ENCODE results near the gene C2orf42. TPM values are rescaled to one million over a fixed set of nuclear protein-coding genes. Genes with fewer than 3 reads are reported as not detected.
"Not testable (repeated sequence)": the region's sequence is repeated elsewhere in the genome, so short reads cannot be mapped to it uniquely, and the experiment has no call there.

Gene C2orf42
- total and polyA plus RNA-seq, 5 donors = 4.1 to 14.4 (median 12.9) TPM

DNA sequence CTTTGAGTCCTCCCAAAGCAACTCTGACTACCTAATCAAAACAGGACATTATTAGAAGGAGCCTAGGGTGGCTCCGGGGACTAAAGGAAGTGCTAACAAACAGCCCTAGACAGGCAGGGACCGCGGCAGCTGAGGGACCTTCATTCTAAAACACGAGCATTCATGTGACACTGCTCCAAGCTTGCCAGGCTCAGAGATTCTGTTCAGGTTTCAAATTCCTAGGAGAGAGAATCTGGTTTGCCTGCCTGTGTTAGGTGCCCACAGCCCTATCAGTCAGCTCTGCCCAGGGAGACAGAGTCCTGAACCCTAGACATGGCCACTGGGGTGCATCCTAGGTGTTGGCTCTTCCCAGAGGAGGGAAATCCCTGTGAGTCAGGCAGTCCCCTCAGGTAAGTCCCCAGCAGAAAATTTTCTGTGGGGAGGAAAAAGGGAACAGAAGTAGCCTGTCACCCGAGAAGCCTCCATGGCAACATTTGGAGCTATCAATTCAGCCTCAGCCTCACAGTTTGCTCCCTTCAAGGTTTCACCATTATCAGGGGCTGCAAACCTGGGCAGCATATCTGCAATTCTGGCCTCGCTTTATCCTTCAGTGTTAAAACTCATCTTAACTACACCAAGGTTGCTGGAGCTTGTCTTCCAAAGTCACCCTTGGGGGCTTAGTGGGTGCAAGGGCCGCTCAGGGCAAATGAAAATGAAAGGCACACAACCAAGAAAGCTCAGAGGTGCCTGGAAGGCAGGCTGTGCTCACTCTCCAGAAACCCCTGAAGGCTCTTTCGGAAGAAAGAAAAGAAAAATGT lies 75.0 kb downstream of the C2orf42 start:
- 57% methylated on average over 8 of the region's 8 CpGs for WGBS
- DNase-seq = peak in 2 of 3 donors; percentile 40 to 57

DNA sequence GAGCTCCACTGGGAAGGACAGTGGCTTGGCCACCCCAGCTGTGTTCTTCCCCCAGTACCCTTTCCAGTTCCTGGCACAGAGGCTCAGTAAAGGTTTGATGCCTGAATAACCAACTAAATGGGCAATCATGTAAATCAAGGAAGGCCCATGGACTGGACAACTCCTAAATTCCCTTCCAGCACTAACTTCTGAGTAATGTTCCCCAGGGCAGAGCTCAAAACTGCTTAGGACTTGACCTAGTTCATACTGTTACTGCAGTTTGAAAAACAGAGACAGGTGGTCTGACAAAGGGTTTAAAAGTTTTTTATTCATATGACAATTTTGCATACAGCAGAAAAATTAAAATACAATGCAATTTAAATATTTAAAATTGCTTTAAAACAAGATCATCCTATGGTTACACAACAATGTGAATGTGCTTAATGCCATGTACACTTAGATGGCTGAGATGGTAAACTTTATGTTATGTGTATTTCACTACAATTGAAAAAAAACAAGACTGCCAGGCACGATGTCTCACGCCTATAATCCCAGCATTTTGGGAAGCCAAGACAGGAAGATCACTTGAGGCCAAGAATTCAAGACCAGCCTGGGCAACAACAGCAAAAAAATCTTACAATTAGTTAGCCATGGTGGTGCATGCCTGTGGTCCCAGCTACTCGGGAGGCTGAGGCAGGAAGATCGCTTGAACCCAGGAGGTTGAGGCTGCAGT lies 77.3 kb downstream of the C2orf42 start:
- Histone ChIP-seq H3K4me3 (ENCODE audit: low read length) (no peak overlapping the region), H3K27ac (ENCODE audit: low read length) (no peak overlapping the region), H3K9me3 (ENCODE audit: control insufficient read depth, low read length) (no peaks in the 10 kb centered on the region), H3K4me1 (ENCODE audit: control insufficient read depth, insufficient read depth, low read length) (no peaks in the 10 kb centered on the region), H3K27me3 (ENCODE audit: control insufficient read depth, insufficient read depth) (no peaks in the 10 kb centered on the region)
- 82% methylated on average over 4 of the region's 4 CpGs for WGBS
- no peak for DNase-seq
- intact Hi-C loops (cut with DNase I) = no loop called here
- ATAC-seq = no peak

More for the DNA sequence above, 75.0 kb downstream of the C2orf42 start:
- ATAC-seq = peak; percentile 57 to 70
- Histone ChIP-seq H3K9me3 (ENCODE audit: control insufficient read depth, low read length) (no peaks in the 10 kb centered on the region), H3K27ac (ENCODE audit: low read length) (peak overlapping the region; percentile 13), H3K27me3 (ENCODE audit: control insufficient read depth, insufficient read depth) (no peaks in the 10 kb centered on the region), H3K4me3 (ENCODE audit: low read length) (no peak overlapping the region), H3K4me1 (ENCODE audit: control insufficient read depth, insufficient read depth, low read length) (no peaks in the 10 kb centered on the region)
- intact Hi-C loops (cut with DNase I) = no loop called here

DNA sequence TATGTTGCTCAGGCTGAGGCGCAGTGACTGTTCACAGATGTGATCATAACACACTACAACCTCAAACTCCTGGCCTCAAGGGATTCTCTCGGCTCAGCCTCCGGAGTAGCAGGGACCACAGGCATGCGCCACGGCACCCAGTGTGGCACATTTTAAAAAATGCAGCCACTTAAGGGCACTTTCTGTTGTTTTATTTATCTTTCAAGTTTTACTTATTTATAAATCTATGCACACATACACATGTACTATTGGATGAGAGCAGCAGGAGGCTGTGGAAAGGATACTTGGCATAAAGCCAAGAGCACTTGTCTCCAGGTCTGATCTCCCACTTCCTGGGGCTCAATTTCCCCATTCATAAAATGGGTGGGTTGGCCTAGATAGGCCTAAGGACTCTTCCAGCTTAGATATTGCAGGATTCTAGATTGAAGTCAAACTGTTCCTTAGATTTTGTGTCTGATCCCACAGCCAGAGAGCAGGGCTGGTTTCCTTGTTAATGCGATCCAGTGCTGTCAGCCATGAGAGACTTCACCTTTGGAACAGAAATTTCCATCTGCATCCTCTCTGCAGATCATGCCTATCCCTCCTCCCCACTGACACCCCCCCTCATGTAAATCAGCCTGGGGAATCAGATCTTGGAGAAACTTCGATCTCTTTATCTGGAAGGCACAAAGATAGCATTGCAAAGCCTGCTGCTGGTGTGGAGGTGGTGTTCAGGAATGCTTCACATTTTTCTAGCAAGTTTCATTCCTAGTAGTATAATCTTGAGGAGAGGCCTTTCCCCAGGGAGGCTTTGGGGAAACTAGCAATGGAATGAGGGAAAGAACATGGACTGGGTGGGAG lies 78.8 kb downstream of the C2orf42 start:
- DNase-seq (no peak), ATAC-seq (no peak)
- no peak overlapping the region for H3K27ac ChIP-seq (ENCODE audit: low read length)
- intact Hi-C loops (cut with DNase I) = no loop called here
- no peaks in the 10 kb centered on the region for H3K27me3 ChIP-seq (ENCODE audit: control insufficient read depth, insufficient read depth)
- no peaks in the 10 kb centered on the region for H3K9me3 ChIP-seq (ENCODE audit: control insufficient read depth, low read length)
- WGBS = 85% methylated on average over 7 of the region's 7 CpGs
- H3K4me3 ChIP-seq (ENCODE audit: low read length) = no peak overlapping the region
- peaks cover 2% of the 10 kb centered on the region for H3K4me1 ChIP-seq (ENCODE audit: control insufficient read depth, insufficient read depth, low read length)

DNA sequence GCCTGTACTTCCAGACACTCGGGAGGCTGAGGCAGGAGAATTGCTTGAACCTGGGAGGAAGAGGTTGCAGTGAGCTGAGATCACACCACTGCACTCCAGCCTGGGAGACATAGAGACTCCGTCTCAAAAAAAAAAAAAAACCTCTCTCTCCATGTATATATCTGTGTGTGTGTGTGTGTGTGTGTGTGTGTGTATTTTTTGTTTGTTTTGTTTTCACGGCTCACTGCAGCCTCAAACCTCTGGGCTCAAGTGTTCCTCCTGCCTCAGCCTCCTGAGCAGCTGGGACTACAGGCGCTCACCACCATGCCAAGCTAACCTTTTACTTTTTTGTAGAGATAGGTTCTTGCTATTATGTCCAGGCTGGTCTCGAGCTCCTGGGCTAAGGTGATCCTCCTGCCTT lies 80.4 kb downstream of the C2orf42 start:
- intact Hi-C loops (cut with DNase I); H3K27me3 ChIP-seq (ENCODE audit: control insufficient read depth, insufficient read depth); H3K4me3 ChIP-seq (ENCODE audit: low read length); H3K9me3 ChIP-seq (ENCODE audit: control insufficient read depth, low read length); ATAC-seq; H3K4me1 ChIP-seq (ENCODE audit: control insufficient read depth, insufficient read depth, low read length); H3K27ac ChIP-seq (ENCODE audit: low read length); DNase-seq: not testable (repeated sequence)
- WGBS = 88% methylated on average over 5 of the region's 5 CpGs

DNA sequence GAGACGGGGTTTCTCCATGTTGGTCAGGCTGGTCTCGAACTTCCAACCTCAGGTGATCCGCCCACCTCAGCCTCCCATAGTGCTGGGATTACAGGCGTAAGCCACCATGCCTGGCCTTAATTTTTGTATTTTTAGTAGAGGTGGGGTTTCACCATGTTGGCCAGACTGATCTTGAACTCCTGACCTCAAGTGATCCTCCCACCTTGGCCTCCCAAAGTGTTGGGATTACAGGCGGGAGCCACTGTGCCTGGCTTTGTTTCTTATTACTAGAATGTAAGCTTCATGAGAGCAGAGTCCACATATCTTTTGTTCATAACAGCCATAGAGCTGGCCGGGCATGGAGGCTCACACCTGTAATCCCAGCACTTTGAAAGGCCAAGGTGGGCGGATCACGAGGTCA lies 84.7 kb downstream of the C2orf42 start:
- H3K27ac ChIP-seq (ENCODE audit: low read length); DNase-seq; intact Hi-C loops (cut with DNase I); ATAC-seq; H3K27me3 ChIP-seq (ENCODE audit: control insufficient read depth, insufficient read depth); H3K9me3 ChIP-seq (ENCODE audit: control insufficient read depth, low read length); H3K4me3 ChIP-seq (ENCODE audit: low read length); H3K4me1 ChIP-seq (ENCODE audit: control insufficient read depth, insufficient read depth, low read length): not testable (repeated sequence)
- 95% methylated on average over 8 of the region's 8 CpGs for WGBS

DNA sequence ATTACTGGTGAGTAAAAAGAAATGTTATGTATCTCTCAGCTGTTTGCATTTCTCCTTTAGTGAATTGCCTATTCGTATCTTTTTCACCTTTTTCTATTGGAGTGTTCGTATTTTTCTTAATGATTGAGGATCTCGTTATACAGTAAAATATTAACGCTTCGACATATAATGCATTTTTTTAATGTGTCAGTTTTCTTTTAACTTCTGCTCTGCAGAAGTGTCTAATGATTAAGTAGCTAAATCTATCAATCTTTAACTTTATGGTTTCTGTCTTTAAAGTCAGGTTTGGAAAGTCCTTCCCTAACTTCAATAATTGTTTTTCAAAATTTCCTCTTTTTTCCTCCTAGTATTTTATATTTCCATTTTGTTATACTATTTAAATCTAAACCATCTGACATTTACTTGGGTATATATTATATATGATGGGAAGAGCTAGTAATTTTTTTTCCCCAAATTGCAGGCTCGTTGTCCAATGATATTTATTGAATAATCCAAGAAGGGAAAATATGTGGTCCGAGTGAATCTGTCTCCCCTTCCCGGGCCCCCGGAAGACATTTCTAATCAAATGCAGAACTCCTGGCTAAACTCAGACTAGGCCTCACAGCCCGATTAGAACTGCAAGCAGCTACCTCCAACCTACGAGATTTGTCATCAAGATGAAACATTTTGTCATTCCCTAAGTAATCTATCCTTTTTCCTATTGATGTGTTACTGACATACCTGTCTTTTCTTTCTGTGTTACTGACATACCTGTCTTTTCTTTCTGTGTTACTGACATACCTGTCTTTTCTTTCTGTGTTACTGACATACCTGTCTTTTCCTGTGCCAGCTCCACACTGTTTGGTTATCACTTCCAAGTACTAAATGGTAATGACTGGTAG lies 86.3 kb downstream of the C2orf42 start:
- intact Hi-C loops (cut with DNase I) = no loop called here
- peaks cover 2% of the 10 kb centered on the region for H3K4me1 ChIP-seq (ENCODE audit: control insufficient read depth, insufficient read depth, low read length)
- no peaks in the 10 kb centered on the region for H3K9me3 ChIP-seq (ENCODE audit: control insufficient read depth, low read length)
- no peak overlapping the region for H3K27ac ChIP-seq (ENCODE audit: low read length)
- 53% methylated on average over 11 of the region's 11 CpGs for WGBS
- ATAC-seq (no peak), DNase-seq (peak in 1 of 3 donors; percentile 50)
- no peak overlapping the region for H3K4me3 ChIP-seq (ENCODE audit: low read length)
- H3K27me3 ChIP-seq (ENCODE audit: control insufficient read depth, insufficient read depth) = no peaks in the 10 kb centered on the region

DNA sequence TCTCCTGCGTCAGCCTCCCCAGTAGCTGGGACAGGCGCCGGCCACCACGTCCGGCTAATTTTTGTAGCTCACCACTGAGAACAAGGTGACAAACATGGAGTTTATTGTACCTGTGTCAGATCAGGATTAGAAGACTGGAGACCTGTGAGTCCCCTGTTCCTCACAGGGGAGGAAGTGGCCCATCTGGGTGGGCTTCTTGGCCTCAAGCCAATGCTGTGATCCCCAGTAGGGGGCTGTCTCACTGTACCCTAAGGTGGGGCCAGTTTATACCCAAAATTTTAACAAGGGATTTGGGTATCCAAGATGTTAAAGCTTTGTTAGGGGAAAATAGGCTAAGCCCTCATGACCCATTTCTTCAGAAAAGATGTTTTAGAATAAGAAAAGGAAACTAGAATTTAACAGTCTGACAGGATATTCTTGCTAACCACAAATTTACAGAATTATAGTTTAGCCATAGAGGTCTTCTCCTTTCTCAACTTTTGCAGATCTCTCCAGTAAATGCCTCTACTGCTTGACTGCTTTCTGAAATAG lies 87.2 kb downstream of the C2orf42 start:
- Histone ChIP-seq H3K4me3 (ENCODE audit: low read length) (no peak overlapping the region), H3K9me3 (ENCODE audit: control insufficient read depth, low read length) (no peaks in the 10 kb centered on the region), H3K27ac (ENCODE audit: low read length) (no peak overlapping the region), H3K4me1 (ENCODE audit: control insufficient read depth, insufficient read depth, low read length) (peaks cover 2% of the 10 kb centered on the region), H3K27me3 (ENCODE audit: control insufficient read depth, insufficient read depth) (no peaks in the 10 kb centered on the region)
- ATAC-seq (peak in 1 of 2 donors; percentile 40), DNase-seq (peak in 1 of 3 donors; percentile 30)
- intact Hi-C loops (cut with DNase I) = no loop called here
- 92% methylated on average over 5 of the region's 5 CpGs for WGBS

DNA sequence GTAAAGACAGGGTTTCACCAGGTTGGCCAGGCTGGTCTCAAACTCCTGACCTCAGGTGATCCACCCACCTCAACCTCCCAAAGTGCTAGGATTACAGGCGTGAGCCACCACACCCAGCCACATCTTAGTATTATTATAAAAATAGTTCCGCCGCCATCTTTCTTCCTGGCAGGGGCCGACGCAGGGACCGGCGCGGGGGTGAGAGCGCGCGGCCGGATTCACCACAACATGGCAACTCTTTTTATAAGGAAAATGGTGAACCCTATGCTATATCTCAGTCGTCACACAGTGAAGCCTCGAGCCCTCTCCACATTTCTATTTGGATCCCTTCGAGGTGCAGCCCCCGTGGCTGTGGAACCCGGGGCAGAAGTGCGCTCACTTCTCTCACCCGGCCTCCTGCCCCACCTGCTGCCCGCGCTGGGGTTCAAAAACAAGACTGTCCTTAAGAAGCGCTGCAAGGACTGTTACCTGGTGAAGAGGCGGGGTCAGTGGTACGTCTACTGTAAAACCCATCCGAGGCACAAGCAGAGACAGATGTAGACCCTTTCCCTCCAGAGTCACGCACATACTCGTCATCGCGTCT lies 88.4 kb downstream of the C2orf42 start:
- not testable (repeated sequence) for ATAC-seq; H3K9me3 ChIP-seq (ENCODE audit: control insufficient read depth, low read length)

DNA sequence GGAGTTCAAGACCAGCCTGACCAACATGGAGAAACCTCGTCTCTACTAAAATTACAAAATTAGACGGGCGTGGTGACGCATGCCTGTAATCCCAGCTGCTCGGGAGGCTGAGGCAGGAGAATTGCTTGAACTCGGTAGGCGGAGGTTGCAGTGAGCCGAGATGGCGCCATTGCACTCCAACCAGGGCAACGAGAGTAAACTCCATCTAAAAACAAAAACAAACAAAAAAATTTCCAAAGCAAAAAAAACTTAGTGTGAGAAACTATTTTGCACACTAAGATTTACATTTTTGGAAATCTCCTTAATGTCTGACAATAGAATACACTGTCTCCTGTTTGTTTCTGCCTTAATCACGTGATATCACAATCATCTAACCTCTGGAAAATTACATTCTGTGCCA lies 89.1 kb downstream of the C2orf42 start:
- H3K27ac ChIP-seq (ENCODE audit: low read length); intact Hi-C loops (cut with DNase I); H3K9me3 ChIP-seq (ENCODE audit: control insufficient read depth, low read length); H3K4me1 ChIP-seq (ENCODE audit: control insufficient read depth, insufficient read depth, low read length); ATAC-seq; H3K27me3 ChIP-seq (ENCODE audit: control insufficient read depth, insufficient read depth); H3K4me3 ChIP-seq (ENCODE audit: low read length): not testable (repeated sequence)
- 94% methylated on average over 11 of the region's 11 CpGs for WGBS
- peak in 1 of 3 donors; percentile 27 for DNase-seq

More for the DNA sequence above, 88.4 kb downstream of the C2orf42 start:
- H3K4me1 ChIP-seq (ENCODE audit: control insufficient read depth, insufficient read depth, low read length); H3K4me3 ChIP-seq (ENCODE audit: low read length); H3K27me3 ChIP-seq (ENCODE audit: control insufficient read depth, insufficient read depth); H3K27ac ChIP-seq (ENCODE audit: low read length); intact Hi-C loops (cut with DNase I); DNase-seq: not testable (repeated sequence)
- 90% methylated on average over 29 of the region's 29 CpGs for WGBS

DNA sequence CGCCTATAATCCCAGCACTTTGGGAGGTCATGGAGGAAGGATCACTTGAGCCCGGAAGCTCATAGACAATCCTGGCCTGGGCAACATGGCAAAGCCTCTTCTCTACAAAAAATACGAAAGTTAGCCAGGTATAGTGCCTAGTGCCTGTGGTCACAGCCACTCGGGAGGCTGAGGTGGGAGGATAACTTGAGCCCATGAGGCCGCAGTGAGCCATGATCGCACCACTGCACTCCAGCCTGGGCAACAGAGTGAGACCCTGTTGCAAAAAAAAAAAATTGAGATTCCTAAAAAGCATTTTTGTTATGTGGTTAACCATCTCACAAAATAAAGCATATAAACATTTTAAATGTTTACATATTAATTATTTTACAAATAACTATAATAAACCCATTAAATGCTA lies 89.6 kb downstream of the C2orf42 start:
- 96% methylated on average over 6 of the region's 6 CpGs for WGBS
- intact Hi-C loops (cut with DNase I) = no loop called here
- no peak for ATAC-seq

More for the DNA sequence above, 89.6 kb downstream of the C2orf42 start:
- Histone ChIP-seq H3K4me3 (ENCODE audit: low read length) (no peak overlapping the region), H3K4me1 (ENCODE audit: control insufficient read depth, insufficient read depth, low read length) (no peaks in the 10 kb centered on the region), H3K9me3 (ENCODE audit: control insufficient read depth, low read length) (no peaks in the 10 kb centered on the region), H3K27me3 (ENCODE audit: control insufficient read depth, insufficient read depth) (no peaks in the 10 kb centered on the region), H3K27ac (ENCODE audit: low read length) (no peak overlapping the region)
- DNase-seq = peak in 1 of 3 donors; percentile 12
